GM12872 (cell line): ENCODE measurements around the gene MRPL55.

Experiments used
- CTCF ChIP-seq: IDR thresholded peaks from 3 replicates; pipeline ENCODE4 v1.5.1; 2011; ENCODE audit warnings: low read depth, mild to moderate bottlenecking, low read length, moderate library complexity; ENCODE audit not compliant: insufficient read depth

The MRPL55 gene

GRCh38 chr1:228112617-228113016 lies 3.5 kb upstream of the MRPL55 start:
- no peak for TF ChIP-seq CTCF

GRCh38 chr1:228112167-228112566 lies 3.1 kb upstream of the MRPL55 start:
- no peak for TF ChIP-seq CTCF

GRCh38 chr1:228110556-228110955 lies 1.5 kb upstream of the MRPL55 start:
- no peak for TF ChIP-seq CTCF

GRCh38 chr1:228109962-228110488 lies 926 bp upstream of the MRPL55 start:
- TF ChIP-seq CTCF = no peak

- TF ChIP-seq CTCF = no peak
Measured at GRCh38 chr1:228108742-228109072, 392 bp downstream of the MRPL55 start.

- TF ChIP-seq CTCF = no peak
Measured at GRCh38 chr1:228108055-228108690, 926 bp downstream of the MRPL55 start.

- no peak for TF ChIP-seq CTCF
Measured at GRCh38 chr1:228107636-228108035, 1.5 kb downstream of the MRPL55 start.

GRCh38 chr1:228106800-228107054 lies 2.4 kb downstream of the MRPL55 start:
- no peak for TF ChIP-seq CTCF
